ENCODE results near the gene KLHDC7B. TPM values are rescaled to one million over a fixed set of nuclear protein-coding genes. Genes with fewer than 3 reads are reported as not detected.

The KLHDC7B gene
- total and polyA plus RNA-seq, 2 experiments from 2014 or later, result 0.75 to 1.7 TPM

- DNase-seq (ENCODE audit: low spot score), result no peak
- no peaks in the 10 kb centered on the region for H3K27me3 ChIP-seq
- WGBS (ENCODE audit: low lambda C conversion rate, missing lambda C conversion rate), result 97% methylated on average over 8 of the region's 8 CpGs
- H3K4me2 ChIP-seq, result no peak overlapping the region
- no peak overlapping the region for H2AFZ ChIP-seq
- peaks cover 11% of the 10 kb centered on the region for H3K4me1 ChIP-seq (ENCODE audit: insufficient read depth)
- no peaks in the 10 kb centered on the region for H3K9me2 ChIP-seq (replicated peaks; ENCODE audit: insufficient read depth)
- no peak overlapping the region for H3K27ac ChIP-seq
- no peaks in the 10 kb centered on the region for H3K36me3 ChIP-seq (replicated peaks; ENCODE audit: insufficient read depth, low read depth)
- peaks cover 3% of the 10 kb centered on the region for H4K20me1 ChIP-seq (ENCODE audit: insufficient read depth, poor library complexity, severe bottlenecking)
- no peaks in the 10 kb centered on the region for H3K9me3 ChIP-seq (ENCODE audit: low read depth)
- TF ChIP-seq, protein P1, sequence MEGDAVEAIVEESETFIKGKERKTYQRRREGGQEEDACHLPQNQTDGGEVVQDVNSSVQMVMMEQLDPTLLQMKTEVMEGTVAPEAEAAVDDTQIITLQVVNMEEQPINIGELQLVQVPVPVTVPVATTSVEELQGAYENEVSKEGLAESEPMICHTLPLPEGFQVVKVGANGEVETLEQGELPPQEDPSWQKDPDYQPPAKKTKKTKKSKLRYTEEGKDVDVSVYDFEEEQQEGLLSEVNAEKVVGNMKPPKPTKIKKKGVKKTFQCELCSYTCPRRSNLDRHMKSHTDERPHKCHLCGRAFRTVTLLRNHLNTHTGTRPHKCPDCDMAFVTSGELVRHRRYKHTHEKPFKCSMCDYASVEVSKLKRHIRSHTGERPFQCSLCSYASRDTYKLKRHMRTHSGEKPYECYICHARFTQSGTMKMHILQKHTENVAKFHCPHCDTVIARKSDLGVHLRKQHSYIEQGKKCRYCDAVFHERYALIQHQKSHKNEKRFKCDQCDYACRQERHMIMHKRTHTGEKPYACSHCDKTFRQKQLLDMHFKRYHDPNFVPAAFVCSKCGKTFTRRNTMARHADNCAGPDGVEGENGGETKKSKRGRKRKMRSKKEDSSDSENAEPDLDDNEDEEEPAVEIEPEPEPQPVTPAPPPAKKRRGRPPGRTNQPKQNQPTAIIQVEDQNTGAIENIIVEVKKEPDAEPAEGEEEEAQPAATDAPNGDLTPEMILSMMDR (IDR thresholded peaks at IDR 0.05; ENCODE audit: poor library complexity), result no peak
- TF ChIP-seq EZH2phosphoT487 (IDR thresholded peaks at IDR 0.05; ENCODE audit: low read depth, severe bottlenecking, unreplicated experiment) (no peak), EZH2 (IDR thresholded peaks at IDR 0.05; ENCODE audit: borderline replicate concordance) (no peak)
- peaks cover 18% of the 10 kb centered on the region for H3K79me2 ChIP-seq
- H3K4me3 ChIP-seq, result no peak overlapping the region
These were observed 33.1 kb downstream of the KLHDC7B start for GRCh38 chr22:50578776-50579310.

GRCh38 chr22:50579752-50580151, 34.1 kb downstream of the KLHDC7B start:
- DNase-seq (ENCODE audit: low spot score), result no peak

GRCh38 chr22:50581031-50581949, 35.6 kb downstream of the KLHDC7B start:
- peak overlapping the region; percentile 93 for H3K27ac ChIP-seq
- H3K4me1 ChIP-seq (ENCODE audit: insufficient read depth), result peaks cover 13% of the 10 kb centered on the region
- peak overlapping the region; percentile 23 for H3K4me3 ChIP-seq
- no peaks in the 10 kb centered on the region for H4K20me1 ChIP-seq (ENCODE audit: insufficient read depth, poor library complexity, severe bottlenecking)
- 96% methylated on average over 17 of the region's 22 CpGs for WGBS (ENCODE audit: low lambda C conversion rate, missing lambda C conversion rate)
- H3K27me3 ChIP-seq, result no peaks in the 10 kb centered on the region
- no peaks in the 10 kb centered on the region for H3K9me2 ChIP-seq (replicated peaks; ENCODE audit: insufficient read depth)
- H3K9me3 ChIP-seq (ENCODE audit: low read depth), result no peaks in the 10 kb centered on the region
- no peak overlapping the region for H2AFZ ChIP-seq
- H3K36me3 ChIP-seq (replicated peaks; ENCODE audit: insufficient read depth, low read depth), result no peaks in the 10 kb centered on the region
- no peak for DNase-seq (ENCODE audit: low spot score)
- TF ChIP-seq, protein P1 (IDR thresholded peaks at IDR 0.05; ENCODE audit: poor library complexity), result no peak
- TF ChIP-seq EZH2phosphoT487 (IDR thresholded peaks at IDR 0.05; ENCODE audit: low read depth, severe bottlenecking, unreplicated experiment) (no peak), EZH2 (IDR thresholded peaks at IDR 0.05; ENCODE audit: borderline replicate concordance) (no peak)
- H3K4me2 ChIP-seq, result peak overlapping the region; percentile 92
- peaks cover 18% of the 10 kb centered on the region for H3K79me2 ChIP-seq

More at GRCh38 chr22:50579752-50580151, 34.1 kb downstream of the KLHDC7B start:
- Histone ChIP-seq H3K4me2 (no peak overlapping the region), H3K79me2 (peaks cover 18% of the 10 kb centered on the region), H3K9me3 (ENCODE audit: low read depth) (no peaks in the 10 kb centered on the region), H4K20me1 (ENCODE audit: insufficient read depth, poor library complexity, severe bottlenecking) (peaks cover 3% of the 10 kb centered on the region), H3K27me3 (no peaks in the 10 kb centered on the region), H3K4me3 (no peak overlapping the region), H3K4me1 (ENCODE audit: insufficient read depth) (peaks cover 13% of the 10 kb centered on the region), H3K36me3 (replicated peaks; ENCODE audit: insufficient read depth, low read depth) (no peaks in the 10 kb centered on the region), H3K27ac (no peak overlapping the region), H3K9me2 (replicated peaks; ENCODE audit: insufficient read depth) (no peaks in the 10 kb centered on the region), H2AFZ (no peak overlapping the region)
- no peak for TF ChIP-seq EZH2 (IDR thresholded peaks at IDR 0.05; ENCODE audit: borderline replicate concordance)
- TF ChIP-seq, protein P1 (IDR thresholded peaks at IDR 0.05; ENCODE audit: poor library complexity), result no peak
- no peak for TF ChIP-seq EZH2phosphoT487 (IDR thresholded peaks at IDR 0.05; ENCODE audit: low read depth, severe bottlenecking, unreplicated experiment)
- 98% methylated on average over 4 of the region's 4 CpGs for WGBS (ENCODE audit: low lambda C conversion rate, missing lambda C conversion rate)

Data from hepatocyte (in vitro differentiated cells).